ENCODE measurements around the gene RASGRF1. TPM values are rescaled to one million over a fixed set of nuclear protein-coding genes. Genes with fewer than 3 reads are reported as not detected.

Gene RASGRF1
- total RNA-seq, 1 donor from 2014 or later: 0.51 TPM

- DNase-seq (ENCODE audit: low read depth in 2 of 2): no peak
These were observed 133.0 kb downstream of the RASGRF1 start for GRCh38 chr15:78957416-78958093.

DNA sequence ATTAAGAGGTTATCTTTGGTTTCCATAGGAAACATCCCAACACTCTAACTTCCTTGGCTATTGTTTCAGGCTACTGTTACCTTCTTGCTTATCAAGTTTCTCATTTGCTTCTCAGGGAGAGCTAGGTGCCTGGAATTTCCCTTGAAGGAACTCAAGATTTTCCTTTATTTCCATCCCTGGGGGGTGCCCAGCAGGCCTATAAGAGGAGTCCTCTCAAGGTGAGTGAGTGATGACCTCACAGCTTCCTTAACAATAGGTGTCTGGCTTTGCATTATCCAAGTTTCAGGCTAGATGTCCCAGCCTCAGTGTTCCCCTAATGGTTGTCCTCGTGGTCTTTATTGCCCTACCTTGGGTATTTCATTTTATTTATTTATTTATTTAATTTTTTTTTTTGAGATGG, 133.6 kb downstream of the RASGRF1 start:
- no peak for DNase-seq (ENCODE audit: low read depth in 2 of 2)

- DNase-seq (ENCODE audit: low read depth in 2 of 2): no peak
These were observed 135.2 kb downstream of the RASGRF1 start for GRCh38 chr15:78955355-78955754.

DNA sequence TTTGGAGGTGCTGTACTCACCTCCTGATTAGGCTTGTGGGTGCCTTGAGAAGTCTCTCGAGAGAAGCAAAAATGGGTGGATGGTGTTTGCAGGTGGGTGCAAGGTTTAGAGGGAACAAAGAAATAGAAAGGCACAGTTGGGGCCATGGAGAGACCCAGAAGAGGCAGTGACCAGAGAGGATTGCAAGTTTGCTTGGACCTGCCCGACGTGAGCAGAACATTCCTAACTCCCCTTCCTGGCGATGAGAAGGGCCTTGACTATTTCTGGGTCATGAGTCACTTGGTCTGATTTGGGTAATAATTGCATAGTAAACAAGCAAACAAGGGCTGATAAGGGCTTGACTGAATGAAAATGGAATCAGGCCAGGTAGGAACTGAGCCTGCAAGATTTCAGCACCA, 138.7 kb downstream of the RASGRF1 start:
- no peak for DNase-seq (ENCODE audit: low read depth in 2 of 2)

GRCh38 chr15:78950902-78951840, 139.4 kb downstream of the RASGRF1 start:
- DNase-seq (ENCODE audit: low read depth in 2 of 2): no peak

- no peak for DNase-seq (ENCODE audit: low read depth in 2 of 2)
These were observed 140.2 kb downstream of the RASGRF1 start for GRCh38 chr15:78950343-78950742.

- no peak for DNase-seq (ENCODE audit: low read depth in 2 of 2)
These were observed 141.1 kb downstream of the RASGRF1 start for GRCh38 chr15:78949461-78949860.

DNA sequence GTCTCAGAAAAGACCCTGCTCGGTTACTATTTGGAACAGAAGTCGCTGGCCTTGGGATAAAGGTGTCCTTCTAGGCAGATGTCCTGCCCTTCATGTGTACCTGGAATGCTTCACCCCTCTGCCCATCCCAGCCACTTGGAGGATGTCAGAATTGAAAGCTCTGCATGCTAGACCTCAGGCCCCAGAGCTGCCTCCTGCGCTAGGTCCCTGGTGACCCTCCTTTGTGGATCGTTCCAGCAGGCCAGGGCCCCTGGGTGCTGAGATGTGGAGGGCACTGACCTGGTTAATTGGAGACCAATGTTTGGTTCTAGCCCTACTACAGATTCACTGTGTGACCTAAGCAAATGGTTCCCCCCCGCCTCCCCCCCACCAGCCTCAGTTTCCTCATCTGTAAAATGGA, 143.1 kb downstream of the RASGRF1 start:
- no peak for DNase-seq (ENCODE audit: low read depth in 2 of 2)

- no peak for DNase-seq (ENCODE audit: low read depth in 2 of 2)
These were observed 144.1 kb downstream of the RASGRF1 start for GRCh38 chr15:78946493-78946892.

- DNase-seq (ENCODE audit: low read depth in 2 of 2): peak in 1 of 2 donors; percentile 74
These were observed 145.7 kb downstream of the RASGRF1 start, which contains the start of gene CTSH for GRCh38 chr15:78944669-78945407. TSS of gene CTSH (minus strand) at chr15:78945046. CDS start at chr15:78944981, 65 bp downstream.

DNA sequence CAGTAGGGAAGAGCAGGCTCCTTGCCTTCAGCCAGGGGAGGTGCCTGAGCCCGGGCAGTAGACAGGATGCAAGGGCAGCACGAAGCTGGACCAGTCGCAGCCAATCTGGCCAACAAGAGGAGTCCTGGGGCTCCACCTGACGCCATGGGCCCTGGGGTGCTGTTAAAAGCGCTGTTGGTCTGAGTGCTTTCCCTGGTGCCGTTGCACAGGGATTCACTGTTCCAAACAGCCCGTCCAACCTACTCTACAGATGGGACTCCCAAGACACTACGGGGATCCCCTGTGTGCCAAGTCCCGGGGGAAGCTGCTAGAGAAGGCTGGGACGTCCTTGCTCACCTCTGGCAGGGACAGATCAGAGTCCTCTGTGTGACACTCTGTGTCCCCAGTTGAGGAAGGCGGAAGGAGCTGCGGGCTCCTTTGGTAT, 146.4 kb downstream of the RASGRF1 start:
- DNase-seq (ENCODE audit: low read depth in 2 of 2): no peak

DNA sequence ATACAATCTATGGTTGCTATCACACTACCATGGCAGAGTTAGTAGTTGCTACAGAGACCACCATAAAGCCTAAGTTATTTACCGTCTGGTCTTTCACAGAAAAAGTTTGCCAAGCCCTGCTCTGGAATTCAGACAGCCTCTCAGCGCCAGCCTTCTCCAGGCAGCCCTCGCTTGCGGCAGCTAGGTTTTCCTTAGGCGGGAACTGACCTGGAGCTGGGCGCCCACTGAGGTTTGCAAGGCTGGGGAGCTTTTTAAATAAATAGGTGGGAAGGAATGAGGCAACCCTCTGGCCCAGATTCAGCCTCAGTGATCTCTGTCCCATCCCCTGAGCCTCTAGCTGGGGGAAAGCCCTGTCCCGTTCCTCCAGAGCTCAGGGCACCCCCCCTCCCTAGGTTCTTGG, 146.9 kb downstream of the RASGRF1 start:
- no peak for DNase-seq (ENCODE audit: low read depth in 2 of 2)

- DNase-seq (ENCODE audit: low read depth in 2 of 2): no peak
These were observed 147.8 kb downstream of the RASGRF1 start for GRCh38 chr15:78942741-78943140.

- DNase-seq (ENCODE audit: low read depth in 2 of 2): peak in 1 of 2 donors; percentile 36
These were observed 151.7 kb downstream of the RASGRF1 start for GRCh38 chr15:78938658-78939488.

- DNase-seq (ENCODE audit: low read depth in 2 of 2): peak in 1 of 2 donors; percentile 55
These were observed 153.3 kb downstream of the RASGRF1 start for GRCh38 chr15:78937132-78937739.

GRCh38 chr15:78934655-78935023, 155.9 kb downstream of the RASGRF1 start:
- DNase-seq (ENCODE audit: low read depth in 2 of 2): no peak

DNA sequence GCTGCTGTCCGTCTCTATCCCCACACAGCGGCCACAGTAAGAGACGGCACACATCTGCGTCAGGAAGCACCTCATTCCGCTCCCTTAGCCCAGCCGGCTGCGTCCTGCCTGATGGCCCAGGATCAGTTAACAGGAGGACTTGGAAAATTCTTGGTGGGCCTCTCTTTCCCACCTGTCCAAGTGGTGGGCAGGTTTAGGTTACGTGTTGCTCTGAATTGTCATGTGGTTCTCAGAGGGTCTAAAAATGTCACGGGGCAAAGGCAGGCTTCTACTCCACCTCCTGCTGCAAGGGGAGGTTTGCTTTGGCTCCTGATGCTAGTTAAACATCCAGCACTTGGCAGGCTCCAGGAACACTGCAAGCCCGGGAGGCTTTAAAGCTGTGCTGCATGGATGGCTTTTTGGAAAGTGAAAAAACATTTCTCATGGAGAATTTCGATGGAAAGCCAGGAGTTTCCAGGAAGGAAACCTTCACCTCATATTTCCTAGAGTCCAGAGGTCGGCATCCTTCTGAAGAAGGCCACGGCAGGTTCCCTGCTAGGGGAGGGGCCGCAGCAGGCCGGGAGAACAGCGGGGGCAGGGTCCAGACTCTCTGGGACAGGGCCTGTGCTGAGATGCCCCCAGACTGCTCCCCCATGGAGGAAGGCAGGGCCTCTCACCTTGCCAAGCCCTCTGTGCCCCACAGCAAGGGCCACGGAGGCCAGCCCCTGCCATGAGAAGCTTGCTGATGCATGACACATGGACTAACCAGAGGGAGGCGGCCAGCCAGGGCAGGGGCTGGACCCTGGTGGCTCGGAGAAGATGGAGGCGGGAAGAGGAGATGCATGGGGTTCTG, 156.5 kb downstream of the RASGRF1 start:
- peak in 1 of 2 donors; percentile 69 for DNase-seq (ENCODE audit: low read depth in 2 of 2)

GRCh38 chr15:78933187-78933822, 157.3 kb downstream of the RASGRF1 start:
- DNase-seq (ENCODE audit: low read depth in 2 of 2): no peak

GRCh38 chr15:78932258-78932808, 158.2 kb downstream of the RASGRF1 start:
- no peak for DNase-seq (ENCODE audit: low read depth in 2 of 2)

Measured in dermis microvascular lymphatic vessel endothelial cell (primary cell).